Type B pancreatic cell (in vitro differentiated cells): ENCODE results near the gene NMNAT2. TPM values are rescaled to one million over a fixed set of nuclear protein-coding genes. Genes with fewer than 3 reads are reported as not detected.
A peak's percentile ranks its signal among the peaks of the same experiment; 100 is the strongest.

Experiments used
- DNase-seq: peaks from one replicate; pipeline ENCODE4 v3.0.0; 2021; ENCODE audit warnings: mixed read lengths; ENCODE audit not compliant: unreplicated experiment; ENCODE audit errors: extremely low spot score
- H3K27ac Mint-ChIP-seq: 2 replicates; pipeline ENCODE4 v1.8.0; 2021; ENCODE audit warnings: mild to moderate bottlenecking, mixed read lengths
- H3K27me3 Mint-ChIP-seq: 2 replicates; pipeline ENCODE4 v1.8.0; 2021; ENCODE audit warnings: mixed read lengths
- H3K36me3 Mint-ChIP-seq: 2 replicates; pipeline ENCODE4 v1.8.0; 2021; ENCODE audit warnings: mixed read lengths
- H3K4me1 Mint-ChIP-seq: one replicate; pipeline ENCODE4 v1.8.0; 2021; ENCODE audit warnings: mixed read lengths; ENCODE audit not compliant: unreplicated experiment
- H3K4me3 Mint-ChIP-seq: 2 replicates; pipeline ENCODE4 v1.8.0; 2021; ENCODE audit warnings: mild to moderate bottlenecking, mixed read lengths
- H3K9me3 Mint-ChIP-seq: 2 replicates; pipeline ENCODE4 v1.8.0; 2021; ENCODE audit warnings: mixed read lengths
- CTCF ChIP-seq: fragments of 200-600 bp; sonication (generic); conservative IDR thresholded peaks from 2 replicates; pipeline ENCODE4 v1.5.0; 2021; ENCODE audit warnings: antibody characterized with exemption, mild to moderate bottlenecking
- total RNA-seq: library from RNA; stranded (reverse); gene quantifications from 2 replicates; pipeline ENCODE4 v1.2.1, GENCODE V29; 2021; ENCODE audit warnings: low replicate concordance

Gene NMNAT2
- total RNA-seq, 1 donor from 2014 or later = 3.7 TPM

GRCh38 chr1:183223467-183223866 lies 194.7 kb downstream of the NMNAT2 start:
- TF ChIP-seq CTCF = no peak
- H3K4me3 Mint-ChIP-seq = no peak overlapping the region
- no peaks in the 10 kb centered on the region for H3K27me3 Mint-ChIP-seq
- no peak overlapping the region for H3K27ac Mint-ChIP-seq
- no peaks in the 10 kb centered on the region for H3K36me3 Mint-ChIP-seq
- peaks cover 22% of the 10 kb centered on the region for H3K4me1 Mint-ChIP-seq
- DNase-seq = no peak
- no peaks in the 10 kb centered on the region for H3K9me3 Mint-ChIP-seq

- no peaks in the 10 kb centered on the region for H3K27me3 Mint-ChIP-seq
- H3K4me3 Mint-ChIP-seq = no peak overlapping the region
- H3K36me3 Mint-ChIP-seq = no peaks in the 10 kb centered on the region
- DNase-seq = no peak
- H3K27ac Mint-ChIP-seq = no peak overlapping the region
- H3K9me3 Mint-ChIP-seq = no peaks in the 10 kb centered on the region
- H3K4me1 Mint-ChIP-seq = peaks cover 24% of the 10 kb centered on the region
- no peak for TF ChIP-seq CTCF
Observed at GRCh38 chr1:183222909-183223308, 195.3 kb downstream of the NMNAT2 start.

- H3K27me3 Mint-ChIP-seq = no peaks in the 10 kb centered on the region
- peaks cover 22% of the 10 kb centered on the region for H3K4me1 Mint-ChIP-seq
- no peak overlapping the region for H3K4me3 Mint-ChIP-seq
- DNase-seq = no peak
- H3K9me3 Mint-ChIP-seq = no peaks in the 10 kb centered on the region
- peaks cover 3% of the 10 kb centered on the region for H3K36me3 Mint-ChIP-seq
- TF ChIP-seq CTCF = no peak
- peak overlapping the region; percentile 65 for H3K27ac Mint-ChIP-seq
Observed at GRCh38 chr1:183219616-183220009, 198.6 kb downstream of the NMNAT2 start.

GRCh38 chr1:183218971-183219615 lies 199.1 kb downstream of the NMNAT2 start:
- Mint-ChIP-seq H3K36me3 (peaks cover 3% of the 10 kb centered on the region), H3K27me3 (no peaks in the 10 kb centered on the region), H3K4me1 (peaks cover 28% of the 10 kb centered on the region), H3K4me3 (no peak overlapping the region), H3K27ac (peak overlapping the region; percentile 65), H3K9me3 (no peaks in the 10 kb centered on the region)
- DNase-seq = no peak
- TF ChIP-seq CTCF = no peak

- peak overlapping the region; percentile 65 for H3K27ac Mint-ChIP-seq
- H3K36me3 Mint-ChIP-seq = peaks cover 3% of the 10 kb centered on the region
- no peak for DNase-seq
- H3K4me3 Mint-ChIP-seq = no peak overlapping the region
- no peaks in the 10 kb centered on the region for H3K27me3 Mint-ChIP-seq
- peaks cover 28% of the 10 kb centered on the region for H3K4me1 Mint-ChIP-seq
- TF ChIP-seq CTCF = no peak
- no peaks in the 10 kb centered on the region for H3K9me3 Mint-ChIP-seq
Observed at GRCh38 chr1:183218027-183218618, 200.1 kb downstream of the NMNAT2 start.
